Jurkat, Clone E6-1 (cell line): ENCODE data around the gene CACNA1I.

Source experiments
- DNase-seq: peaks from one replicate; pipeline ENCODE4 v3.0.0-alpha.2; 2011; ENCODE audit warnings: low read depth, low spot score
- H3K4me3 ChIP-seq: 2 replicates; pipeline ENCODE4 v1.5.1; 2011; ENCODE audit warnings: mild to moderate bottlenecking, low read length, control low read depth, moderate library complexity

CACNA1I gene

DNA sequence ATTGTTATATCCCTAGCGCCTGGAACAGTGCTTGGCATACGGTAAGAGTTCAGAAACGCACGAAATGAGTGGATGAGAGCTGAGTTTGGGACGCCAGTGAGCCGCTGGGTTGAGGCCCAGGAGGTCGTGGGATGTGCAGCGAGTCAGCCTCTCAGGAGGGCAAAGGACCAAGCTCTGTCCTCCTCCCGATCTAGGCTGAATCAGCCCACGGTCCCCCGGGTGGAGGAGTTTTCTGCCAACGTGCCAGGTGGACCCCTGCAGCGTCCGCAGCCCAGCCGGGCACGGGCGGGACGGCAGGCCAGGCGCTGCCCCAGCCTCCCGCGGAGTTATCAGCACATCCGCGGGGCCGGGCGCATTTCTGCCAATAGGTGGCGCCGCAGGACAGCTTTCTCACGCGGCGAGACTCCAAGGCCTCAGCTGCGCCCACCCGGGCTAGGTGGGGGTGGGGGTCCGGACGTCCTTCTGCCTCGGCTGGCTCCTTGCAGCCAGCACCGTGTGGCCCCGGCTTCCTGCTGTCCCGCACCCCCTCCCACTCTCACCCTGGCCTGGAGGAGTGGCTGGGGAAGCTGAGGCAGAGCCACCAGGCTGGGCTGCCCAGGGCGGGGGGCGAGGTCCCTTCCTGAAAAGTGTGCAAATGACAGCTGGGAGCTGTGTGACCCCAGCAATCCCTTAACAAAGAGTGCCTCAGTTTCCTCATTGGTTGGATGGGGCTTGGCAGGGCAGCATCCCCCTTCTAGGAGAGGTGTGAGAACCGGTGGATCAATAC lies 35.8 kb upstream of the CACNA1I start:
- H3K4me3 ChIP-seq = peak overlapping the region; percentile 27
- peak; percentile 58 for DNase-seq

- DNase-seq = no peak
- H3K4me3 ChIP-seq = no peak overlapping the region
Measured at GRCh38 chr22:39535357-39535725, 35.2 kb upstream of the CACNA1I start.

DNA sequence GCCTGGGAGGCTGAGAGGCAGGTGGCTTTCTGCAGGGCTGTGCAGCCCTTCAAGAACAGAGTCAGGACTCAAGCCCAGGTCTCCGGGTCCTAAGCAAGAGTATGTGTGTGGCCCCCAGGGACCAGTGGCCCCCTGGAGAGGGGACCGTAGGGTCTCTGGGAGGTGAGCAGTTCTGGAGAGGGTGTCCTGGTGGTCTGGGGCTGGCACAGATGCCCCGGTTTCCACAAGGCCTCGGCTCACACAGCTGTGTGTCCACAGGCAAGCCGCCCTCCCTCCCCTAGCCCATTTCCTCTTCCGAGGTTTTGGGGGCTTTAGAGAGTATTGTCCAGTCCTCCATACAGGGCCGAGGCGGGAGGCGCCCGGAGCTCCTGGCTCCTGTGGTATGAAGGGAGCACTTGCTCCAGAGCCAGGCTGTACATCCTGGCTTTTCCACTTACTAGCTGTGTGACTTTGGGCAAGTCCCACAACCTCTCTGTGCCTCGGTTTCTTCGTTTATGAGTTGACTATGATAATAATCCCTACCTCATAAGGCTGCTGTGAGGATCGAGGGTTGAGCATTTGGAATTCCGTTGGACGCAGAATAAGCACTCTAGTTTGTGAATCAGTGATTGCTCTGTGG lies 34.6 kb upstream of the CACNA1I start:
- H3K4me3 ChIP-seq = no peak overlapping the region
- no peak for DNase-seq

GRCh38 chr22:39536711-39537110 lies 33.8 kb upstream of the CACNA1I start:
- no peak overlapping the region for H3K4me3 ChIP-seq
- no peak for DNase-seq

DNA sequence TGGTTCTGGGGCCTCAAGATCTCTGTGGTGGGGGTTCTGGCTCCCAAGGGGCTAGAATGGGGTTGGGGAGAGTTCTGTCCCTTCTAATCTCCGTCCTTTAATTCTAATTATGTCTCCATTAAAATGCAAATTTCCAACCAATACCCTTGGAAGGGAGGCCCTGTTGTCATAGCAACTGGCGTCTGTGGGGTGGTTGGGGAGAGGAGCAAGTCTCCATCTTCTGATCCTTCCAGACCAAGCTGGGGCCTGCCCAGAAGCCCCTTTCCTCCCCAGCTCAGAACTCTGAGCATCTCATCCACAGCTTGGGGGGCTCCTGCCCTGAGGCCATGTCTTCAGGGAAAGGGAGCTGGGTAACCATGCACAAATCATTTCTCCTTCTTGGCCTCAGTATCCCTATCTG lies 32.6 kb upstream of the CACNA1I start:
- H3K4me3 ChIP-seq = no peak overlapping the region
- DNase-seq = no peak

DNA sequence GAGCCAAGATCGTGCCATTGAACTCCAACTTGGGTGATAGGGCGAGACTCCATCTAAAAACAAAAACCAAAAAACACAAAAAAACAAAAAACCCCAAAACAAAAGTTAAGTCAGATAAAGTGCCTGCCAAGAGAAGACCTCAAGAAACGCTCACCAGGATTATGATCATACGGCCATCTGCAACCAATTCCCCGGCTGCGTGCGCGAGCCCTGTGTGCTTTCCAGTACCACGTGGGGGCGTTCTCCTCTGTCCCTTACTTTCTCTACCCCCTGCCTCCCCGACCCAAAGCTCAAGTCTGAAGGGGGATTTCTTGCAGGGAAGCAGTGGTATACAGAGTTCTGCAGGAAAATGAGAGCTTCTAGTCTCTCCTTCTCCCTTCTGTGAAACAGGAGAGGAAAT lies 27.5 kb upstream of the CACNA1I start:
- no peak overlapping the region for H3K4me3 ChIP-seq
- no peak for DNase-seq

- DNase-seq = peak; percentile 58
- peak overlapping the region; percentile 28 for H3K4me3 ChIP-seq
Measured at GRCh38 chr22:39545386-39546365, 24.9 kb upstream of the CACNA1I start.

- no peak overlapping the region for H3K4me3 ChIP-seq
- DNase-seq = no peak
Measured at GRCh38 chr22:39546889-39547586, 23.5 kb upstream of the CACNA1I start.

DNA sequence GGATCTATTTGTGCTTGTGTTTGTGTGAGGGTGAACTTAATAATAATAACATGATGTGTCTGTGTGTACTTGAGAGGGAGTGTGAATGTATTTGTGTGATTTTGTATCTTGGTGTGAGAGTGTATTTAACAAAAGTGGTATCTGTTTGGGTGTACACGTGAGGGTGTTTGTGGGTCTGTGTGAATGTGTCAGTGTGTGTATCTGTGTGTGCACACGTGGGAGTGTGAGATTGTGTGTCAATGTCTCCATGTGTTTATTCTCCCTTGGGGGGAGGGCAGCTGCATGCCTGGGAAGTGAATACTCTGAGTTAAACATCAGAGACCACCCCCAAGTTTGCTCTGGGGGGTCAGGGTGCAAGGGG lies 23.0 kb upstream of the CACNA1I start:
- no peak for DNase-seq
- no peak overlapping the region for H3K4me3 ChIP-seq

GRCh38 chr22:39553429-39553828 lies 17.1 kb upstream of the CACNA1I start:
- H3K4me3 ChIP-seq = no peak overlapping the region
- no peak for DNase-seq

GRCh38 chr22:39554151-39554550 lies 16.4 kb upstream of the CACNA1I start:
- H3K4me3 ChIP-seq = no peak overlapping the region
- DNase-seq = no peak

DNA sequence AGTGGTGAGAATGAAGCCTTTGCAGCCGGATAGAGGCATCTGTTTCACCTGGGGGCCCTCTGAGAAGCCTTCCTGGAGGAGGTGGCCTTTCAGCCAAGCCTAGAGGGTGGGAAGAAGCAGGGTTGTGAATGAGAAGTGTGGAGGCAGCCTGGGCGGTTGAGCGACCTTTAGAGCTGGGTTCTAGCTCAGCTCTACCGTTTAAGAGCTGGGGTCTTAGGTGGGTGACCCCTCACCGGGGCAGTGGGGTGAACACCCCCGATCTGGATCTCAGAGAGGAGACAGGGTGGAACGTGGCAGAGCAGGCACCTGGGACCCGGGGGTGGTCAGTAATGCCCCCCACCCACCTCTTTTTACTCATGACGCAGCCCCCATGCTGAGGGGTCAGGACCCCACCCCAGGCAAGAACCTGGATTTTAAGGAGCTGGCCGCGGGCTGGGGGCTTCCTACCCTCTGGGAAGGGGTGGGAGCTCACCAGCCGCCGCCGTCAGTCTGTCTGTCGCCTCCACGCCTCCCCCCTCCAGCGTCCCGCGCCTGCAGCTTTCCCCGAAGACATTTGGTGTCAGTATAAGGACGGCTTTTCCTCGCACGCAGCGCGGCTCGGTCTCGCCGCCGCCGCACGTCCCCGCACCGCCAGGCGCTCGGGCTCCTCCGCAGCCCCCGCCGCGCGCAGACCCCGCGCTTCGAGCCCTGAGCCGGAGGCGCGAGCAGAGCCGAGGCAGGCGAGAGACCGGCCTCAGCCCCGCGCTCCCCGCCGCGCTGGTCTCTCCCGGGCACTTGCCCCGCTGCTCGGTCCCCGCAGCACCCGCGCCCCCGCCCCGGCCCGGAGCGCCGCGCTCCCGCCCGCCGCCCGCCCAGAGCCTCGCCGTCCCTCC lies 13.3 kb upstream of the CACNA1I start:
- no peak for DNase-seq
- H3K4me3 ChIP-seq = no peak overlapping the region

DNA sequence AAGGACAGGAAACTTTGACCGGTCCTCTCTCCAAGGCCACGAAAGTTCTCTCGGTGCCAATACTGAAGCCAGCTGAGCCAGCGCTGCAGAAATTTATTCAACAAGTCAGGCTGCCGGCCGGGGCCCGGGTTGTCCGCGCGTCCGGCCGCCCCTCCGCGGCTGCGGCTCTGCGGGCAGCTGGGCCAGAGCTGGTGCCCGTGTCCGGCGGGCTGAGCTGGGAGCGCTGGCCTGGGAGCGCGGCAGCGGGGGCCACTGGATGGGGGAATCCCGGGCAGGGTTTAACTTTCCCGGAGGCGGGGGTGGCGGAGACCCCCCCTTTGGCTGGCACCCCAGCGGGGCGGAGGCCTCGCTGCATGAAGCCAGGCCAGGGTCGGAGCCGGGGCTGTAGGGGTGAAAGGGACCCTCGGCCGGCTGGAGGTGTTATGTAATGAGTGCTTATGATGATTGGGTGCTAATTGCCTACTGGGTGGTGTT lies 12.3 kb upstream of the CACNA1I start:
- H3K4me3 ChIP-seq = no peak overlapping the region

GRCh38 chr22:39558950-39559349 lies 11.6 kb upstream of the CACNA1I start:
- no peak for DNase-seq

More for the DNA sequence above, 12.3 kb upstream of the CACNA1I start:
- no peak for DNase-seq

DNA sequence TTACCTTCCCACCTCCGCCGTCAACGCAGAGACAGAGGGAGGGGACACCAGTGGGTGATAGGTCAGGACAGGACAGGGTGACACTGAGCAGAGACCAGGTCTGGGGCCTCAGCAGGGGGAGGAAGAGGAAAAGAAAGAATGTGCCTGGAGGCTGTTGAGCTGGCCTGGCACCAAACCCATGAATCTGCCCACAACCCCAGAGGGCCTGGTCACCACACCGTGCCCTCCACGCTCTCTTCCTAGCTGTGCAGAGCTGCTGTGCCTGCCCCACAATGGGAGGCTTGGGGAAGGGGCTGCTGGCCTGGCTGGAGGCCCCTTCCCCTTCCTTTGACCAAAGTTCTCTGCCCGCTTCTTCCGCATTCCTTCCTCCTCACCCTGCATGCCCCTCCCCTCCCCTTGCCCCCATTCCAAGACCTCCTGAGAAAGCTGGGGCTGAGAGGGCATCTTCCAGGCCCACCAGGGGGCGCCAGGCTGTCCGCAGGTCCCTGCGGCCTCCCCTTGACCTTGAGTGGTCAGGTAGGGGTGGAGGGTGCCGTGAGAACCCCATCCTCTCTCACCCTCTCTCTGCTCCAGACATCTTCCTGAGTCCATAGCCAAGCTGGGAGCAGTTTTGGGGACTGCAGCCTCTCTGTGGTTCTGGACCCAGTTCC lies 11.0 kb upstream of the CACNA1I start:
- DNase-seq = no peak
- H3K4me3 ChIP-seq = no peak overlapping the region

More at GRCh38 chr22:39558950-39559349, 11.6 kb upstream of the CACNA1I start:
- H3K4me3 ChIP-seq = no peak overlapping the region

DNA sequence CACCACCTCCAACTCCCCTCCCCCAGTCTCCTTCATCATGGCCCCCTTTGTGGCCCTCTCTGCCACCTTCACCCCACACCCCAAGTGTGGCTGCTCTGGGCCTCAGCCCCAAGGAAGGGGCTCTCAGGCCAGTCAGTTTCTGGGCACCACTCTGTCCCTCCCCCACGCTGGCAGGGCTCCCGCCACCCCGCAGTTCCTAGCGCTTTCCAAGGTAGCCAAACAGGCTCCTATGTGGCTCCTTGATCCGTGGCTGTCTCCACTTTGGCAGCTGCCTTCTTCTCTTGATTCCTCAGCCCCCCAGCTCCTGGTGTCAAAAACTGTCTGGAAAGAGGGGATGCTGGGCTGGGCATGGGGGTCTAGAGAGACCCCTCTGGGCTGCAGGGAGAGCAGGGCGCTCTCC lies 10.4 kb upstream of the CACNA1I start:
- no peak overlapping the region for H3K4me3 ChIP-seq
- no peak for DNase-seq

- DNase-seq = no peak
- H3K4me3 ChIP-seq = no peak overlapping the region
Measured at GRCh38 chr22:39562839-39563489, 7.6 kb upstream of the CACNA1I start.
